Osteocyte (in vitro differentiated cells): ENCODE results near the gene LCLAT1. TPM values are rescaled to one million over a fixed set of nuclear protein-coding genes. Genes with fewer than 3 reads are reported as not detected.

ENCODE experiments used
- DNase-seq: peaks from one replicate; pipeline ENCODE4 v3.0.0; 2021; ENCODE audit warnings: mixed read lengths; ENCODE audit not compliant: unreplicated experiment; ENCODE audit errors: extremely low spot score
- H3K27ac Mint-ChIP-seq: one replicate; pipeline ENCODE4 v1.8.0; 2021; ENCODE audit warnings: mild to moderate bottlenecking, mixed read lengths; ENCODE audit not compliant: unreplicated experiment
- H3K27me3 Mint-ChIP-seq: one replicate; pipeline ENCODE4 v1.8.0; 2021; ENCODE audit warnings: mixed read lengths; ENCODE audit not compliant: unreplicated experiment
- H3K36me3 Mint-ChIP-seq: one replicate; pipeline ENCODE4 v1.8.0; 2021; ENCODE audit warnings: mixed read lengths; ENCODE audit not compliant: unreplicated experiment
- H3K4me1 Mint-ChIP-seq: one replicate; pipeline ENCODE4 v1.8.0; 2021; ENCODE audit warnings: mixed read lengths; ENCODE audit not compliant: unreplicated experiment
- H3K4me3 Mint-ChIP-seq: one replicate; pipeline ENCODE4 v1.8.0; 2021; ENCODE audit warnings: mild to moderate bottlenecking, moderate library complexity, mixed read lengths; ENCODE audit not compliant: unreplicated experiment
- H3K9me3 Mint-ChIP-seq: one replicate; pipeline ENCODE4 v1.8.0; 2021; ENCODE audit warnings: mixed read lengths; ENCODE audit not compliant: unreplicated experiment
- total RNA-seq: library from RNA; stranded (reverse); gene quantifications from 2 replicates; pipeline ENCODE4 v1.2.1, GENCODE V29; 2021
- TF ChIP-seq, protein P1 (sequence below): fragments of 200-600 bp; sonication (generic); IDR thresholded peaks from 2 replicates; pipeline ENCODE4 v1.5.0; 2021; ENCODE audit warnings: antibody characterized with exemption, mild to moderate bottlenecking, moderate library complexity

The LCLAT1 gene
- total RNA-seq, 1 donor from 2014 or later = 13.6 TPM

DNA sequence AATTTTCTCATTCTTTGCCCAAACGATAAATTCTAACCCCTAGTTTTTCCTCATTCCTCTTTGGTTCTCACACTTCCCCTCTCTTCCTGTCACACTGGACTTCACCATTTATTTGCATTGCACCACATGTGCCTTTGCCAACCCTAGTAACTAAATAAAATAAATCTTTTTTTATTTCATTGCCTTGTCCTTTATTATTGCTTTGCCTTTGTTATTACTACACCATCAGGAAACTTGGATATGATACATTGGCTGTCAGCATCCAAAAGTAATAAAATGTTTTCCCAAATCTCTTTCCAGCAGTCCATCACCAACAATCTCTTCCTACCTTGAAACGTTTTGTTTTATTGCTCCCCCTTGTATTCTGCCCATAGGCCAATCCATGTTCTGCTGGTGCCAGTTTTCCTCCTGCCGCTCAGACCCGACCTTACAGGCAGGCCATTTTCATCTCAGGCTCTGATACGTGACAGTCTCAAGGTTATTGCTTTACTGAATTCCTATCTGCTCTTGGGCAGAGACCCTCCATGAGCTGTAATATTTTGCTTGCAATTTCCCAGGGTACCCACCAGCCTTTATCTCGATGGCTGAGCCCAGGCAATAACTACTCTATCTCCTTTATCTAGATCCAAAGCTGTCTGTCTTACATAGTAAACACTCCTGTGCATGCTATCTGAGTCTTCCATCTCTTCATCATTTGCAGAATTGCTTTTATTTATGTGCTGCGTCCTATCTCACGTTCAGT lies 19.3 kb upstream of the LCLAT1 start:
- H3K27ac Mint-ChIP-seq = no peak overlapping the region
- H3K4me1 Mint-ChIP-seq = peaks cover 12% of the 10 kb centered on the region
- DNase-seq = no peak
- H3K9me3 Mint-ChIP-seq = no peaks in the 10 kb centered on the region
- H3K27me3 Mint-ChIP-seq = no peaks in the 10 kb centered on the region
- TF ChIP-seq, protein P1, sequence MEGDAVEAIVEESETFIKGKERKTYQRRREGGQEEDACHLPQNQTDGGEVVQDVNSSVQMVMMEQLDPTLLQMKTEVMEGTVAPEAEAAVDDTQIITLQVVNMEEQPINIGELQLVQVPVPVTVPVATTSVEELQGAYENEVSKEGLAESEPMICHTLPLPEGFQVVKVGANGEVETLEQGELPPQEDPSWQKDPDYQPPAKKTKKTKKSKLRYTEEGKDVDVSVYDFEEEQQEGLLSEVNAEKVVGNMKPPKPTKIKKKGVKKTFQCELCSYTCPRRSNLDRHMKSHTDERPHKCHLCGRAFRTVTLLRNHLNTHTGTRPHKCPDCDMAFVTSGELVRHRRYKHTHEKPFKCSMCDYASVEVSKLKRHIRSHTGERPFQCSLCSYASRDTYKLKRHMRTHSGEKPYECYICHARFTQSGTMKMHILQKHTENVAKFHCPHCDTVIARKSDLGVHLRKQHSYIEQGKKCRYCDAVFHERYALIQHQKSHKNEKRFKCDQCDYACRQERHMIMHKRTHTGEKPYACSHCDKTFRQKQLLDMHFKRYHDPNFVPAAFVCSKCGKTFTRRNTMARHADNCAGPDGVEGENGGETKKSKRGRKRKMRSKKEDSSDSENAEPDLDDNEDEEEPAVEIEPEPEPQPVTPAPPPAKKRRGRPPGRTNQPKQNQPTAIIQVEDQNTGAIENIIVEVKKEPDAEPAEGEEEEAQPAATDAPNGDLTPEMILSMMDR = no peak
- H3K36me3 Mint-ChIP-seq = no peaks in the 10 kb centered on the region
- H3K4me3 Mint-ChIP-seq = no peak overlapping the region

DNA sequence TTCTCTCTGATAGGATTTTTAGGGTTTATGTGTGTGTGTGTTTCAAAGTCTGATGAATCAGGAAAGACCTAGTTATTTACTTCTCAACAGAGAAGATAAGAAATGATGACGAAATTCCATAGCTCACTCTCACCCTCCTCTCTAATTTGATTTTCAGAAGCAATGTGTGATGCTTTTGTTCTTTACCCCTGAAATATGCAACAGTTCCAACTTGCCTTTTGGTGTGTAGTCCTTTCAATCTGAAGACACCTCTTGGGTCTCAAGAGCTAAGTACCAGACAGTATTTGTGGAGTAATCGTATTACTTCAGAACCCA lies 18.7 kb upstream of the LCLAT1 start:
- H3K4me1 Mint-ChIP-seq = peaks cover 10% of the 10 kb centered on the region
- DNase-seq = no peak
- H3K4me3 Mint-ChIP-seq = no peak overlapping the region
- TF ChIP-seq, protein P1 = no peak
- no peaks in the 10 kb centered on the region for H3K27me3 Mint-ChIP-seq
- H3K9me3 Mint-ChIP-seq = no peaks in the 10 kb centered on the region
- H3K36me3 Mint-ChIP-seq = no peaks in the 10 kb centered on the region
- H3K27ac Mint-ChIP-seq = no peak overlapping the region

DNA sequence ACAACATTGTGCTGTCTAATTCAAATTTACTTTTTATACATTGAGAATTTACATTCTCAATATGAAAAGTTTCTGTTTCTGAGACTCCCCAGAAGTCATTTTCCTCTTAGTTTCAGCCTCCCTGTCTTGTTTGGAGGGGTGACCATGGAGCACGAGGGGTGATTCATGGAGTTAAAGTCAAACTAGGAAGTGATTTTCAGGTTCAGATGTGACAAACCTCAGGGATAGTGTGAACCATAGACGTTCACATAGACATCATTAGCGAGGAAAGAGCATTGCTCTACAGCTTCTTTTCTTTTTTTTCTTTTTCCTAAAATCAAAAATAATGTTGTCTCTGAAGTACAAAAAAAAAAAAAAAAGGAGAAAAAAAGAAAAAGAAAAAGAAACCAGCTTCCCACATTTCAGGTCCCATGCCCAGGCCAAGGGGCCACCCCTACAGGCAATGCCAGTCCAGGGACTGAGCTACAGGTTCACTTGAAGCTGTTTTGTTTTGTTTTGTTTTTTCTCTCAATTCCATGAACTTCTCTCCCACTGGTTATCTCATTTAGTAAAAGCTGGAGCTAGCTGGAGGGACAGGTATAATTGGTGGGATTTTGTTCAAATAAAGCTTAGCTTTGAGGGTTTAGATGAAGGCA lies 18.1 kb upstream of the LCLAT1 start:
- TF ChIP-seq, protein P1 = no peak
- H3K9me3 Mint-ChIP-seq = no peaks in the 10 kb centered on the region
- DNase-seq = no peak
- H3K36me3 Mint-ChIP-seq = no peaks in the 10 kb centered on the region
- no peak overlapping the region for H3K4me3 Mint-ChIP-seq
- H3K27me3 Mint-ChIP-seq = no peaks in the 10 kb centered on the region
- peaks cover 14% of the 10 kb centered on the region for H3K4me1 Mint-ChIP-seq
- H3K27ac Mint-ChIP-seq = no peak overlapping the region

DNA sequence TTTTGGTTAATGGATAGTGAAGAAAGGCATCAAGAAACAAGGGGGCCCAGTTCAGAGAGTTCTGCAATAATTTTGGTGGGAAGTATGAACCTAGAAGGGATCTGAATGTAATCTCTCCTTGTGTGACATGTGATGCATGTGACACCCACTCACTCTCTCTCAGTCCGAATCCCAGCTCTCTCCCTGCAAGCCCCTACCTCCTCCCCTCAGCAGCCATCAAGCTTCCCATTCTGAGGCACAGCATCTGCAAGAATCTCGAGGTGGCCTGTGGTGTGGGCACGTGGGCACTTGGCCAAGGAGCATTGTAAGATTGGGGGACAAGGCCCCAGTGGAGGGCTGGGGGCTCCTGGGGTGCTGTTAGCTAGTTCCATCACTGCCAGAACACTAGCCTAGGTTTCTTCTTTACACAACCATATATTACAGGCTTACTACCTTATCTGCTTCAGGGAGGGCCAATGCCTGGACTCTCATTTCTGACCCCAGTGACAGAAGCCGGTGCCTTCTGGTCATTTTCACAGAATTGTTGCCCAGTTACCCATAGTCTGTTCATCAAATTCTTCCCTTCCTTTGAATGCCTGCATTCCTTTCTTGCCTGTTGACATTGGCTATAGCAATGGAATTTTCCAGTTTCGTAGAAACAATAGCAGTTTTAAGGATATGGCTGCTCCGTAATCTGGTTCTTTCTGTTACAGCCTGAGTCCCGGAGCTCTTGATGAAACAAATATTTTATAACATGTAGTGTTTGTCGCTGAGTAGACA lies 13.3 kb upstream of the LCLAT1 start:
- H3K27ac Mint-ChIP-seq = peak overlapping the region; percentile 74
- no peaks in the 10 kb centered on the region for H3K36me3 Mint-ChIP-seq
- no peak for DNase-seq
- H3K4me3 Mint-ChIP-seq = peak overlapping the region; percentile 15
- TF ChIP-seq, protein P1 = no peak
- H3K9me3 Mint-ChIP-seq = no peaks in the 10 kb centered on the region
- H3K27me3 Mint-ChIP-seq = no peaks in the 10 kb centered on the region
- H3K4me1 Mint-ChIP-seq = peaks cover 24% of the 10 kb centered on the region

DNA sequence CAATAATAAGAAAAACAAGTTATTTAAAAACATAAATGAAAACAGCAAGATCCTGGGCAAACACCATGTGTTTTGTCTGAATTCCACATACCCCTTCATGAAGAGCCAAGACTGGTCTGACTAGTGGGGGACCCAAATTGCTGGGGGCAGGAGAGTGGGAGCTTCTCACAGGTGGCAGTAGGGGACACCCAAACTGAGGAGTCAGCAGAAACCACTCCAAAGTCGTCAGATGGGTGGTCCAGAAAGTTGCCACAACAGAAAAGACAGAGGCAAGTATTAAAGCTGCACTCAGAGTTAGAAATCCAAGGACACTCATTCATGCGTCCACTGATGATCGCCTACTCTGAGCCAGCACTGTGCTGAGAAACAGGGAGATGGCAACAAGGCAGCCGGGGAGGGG lies 12.3 kb upstream of the LCLAT1 start:
- H3K27ac Mint-ChIP-seq = peak overlapping the region; percentile 61
- peaks cover 24% of the 10 kb centered on the region for H3K4me1 Mint-ChIP-seq
- H3K27me3 Mint-ChIP-seq = no peaks in the 10 kb centered on the region
- no peaks in the 10 kb centered on the region for H3K36me3 Mint-ChIP-seq
- H3K9me3 Mint-ChIP-seq = no peaks in the 10 kb centered on the region
- TF ChIP-seq, protein P1 = no peak
- H3K4me3 Mint-ChIP-seq = no peak overlapping the region
- DNase-seq = no peak
